Omental fat pad (tissue), 4 donors: Measurements from ENCODE around the gene PHLDA2. TPM values are rescaled to one million over a fixed set of nuclear protein-coding genes. Genes with fewer than 3 reads are reported as not detected.

ENCODE experiments used
- ATAC-seq: fragments of 150-250 bp; one replicate; pipeline ENCODE4 v1.9.1; 2016; ENCODE audit warnings: mild to moderate bottlenecking, moderate library complexity; ENCODE audit not compliant: low FRiP score
- DNase-seq: peaks from one replicate; pipeline ENCODE4 v3.0.0-alpha.2; 2019; ENCODE audit warnings: low spot score
- CTCF ChIP-seq, 3 donors: fragments of 450-650 bp; IDR thresholded peaks; one replicate each; pipeline ENCODE4 v1.5.1; 2016 to 2017; ENCODE audit warnings: antibody characterized with exemption in 3 of 3, mild to moderate bottlenecking in 3 of 3, moderate library complexity in 2 of 3
- total RNA-seq, 4 donors: library from RNA; depleted of rRNA; stranded (reverse); fragments of >200 nt; gene quantifications; one replicate each; pipeline ENCODE4 v1.1.0, GENCODE V29; 2016

The PHLDA2 gene
- total RNA-seq, 4 donors from 2014 or later = 3.8 to 10.2 (median 7.1) TPM; not detected in 1

GRCh38 chr11:2921742-2922493, 7.3 kb downstream of the PHLDA2 start:
- DNase-seq (no peak), ATAC-seq (no peak)
- TF ChIP-seq CTCF (IDR thresholded peaks at IDR 0.05) = no peak

- TF ChIP-seq CTCF (IDR thresholded peaks at IDR 0.05) = no peak
- ATAC-seq = no peak
- DNase-seq = no peak
Measured at GRCh38 chr11:2921261-2921660, 8.0 kb downstream of the PHLDA2 start.

GRCh38 chr11:2920343-2920742, 8.9 kb downstream of the PHLDA2 start:
- DNase-seq (no peak), ATAC-seq (no peak)
- no peak for TF ChIP-seq CTCF (IDR thresholded peaks at IDR 0.05)

- TF ChIP-seq CTCF (IDR thresholded peaks at IDR 0.05) = no peak
- DNase-seq (no peak), ATAC-seq (no peak)
Measured at GRCh38 chr11:2919837-2920236, 9.4 kb downstream of the PHLDA2 start.

- DNase-seq (no peak), ATAC-seq (no peak)
- no peak for TF ChIP-seq CTCF (IDR thresholded peaks at IDR 0.05)
Measured at GRCh38 chr11:2919188-2919587, 10.0 kb downstream of the PHLDA2 start.

GRCh38 chr11:2917842-2918490, 11.3 kb downstream of the PHLDA2 start:
- ATAC-seq (no peak), DNase-seq (no peak)
- TF ChIP-seq CTCF (IDR thresholded peaks at IDR 0.05) = no peak
